Measurements from ENCODE around the gene ERAL1.

ERAL1 gene

GRCh38 chr17:28883967-28884702 lies 29.3 kb downstream of the ERAL1 start:
- no peak overlapping the region for H3K27ac Mint-ChIP-seq

GRCh38 chr17:28885363-28885762 lies 30.5 kb downstream of the ERAL1 start:
- no peak for TF ChIP-seq CTCF (IDR thresholded peaks at IDR 0.05; ENCODE audit: unreplicated experiment in 3 of 3)
- H3K27ac Mint-ChIP-seq: no peak overlapping the region
- H3K27me3 Mint-ChIP-seq (ENCODE audit: low read depth): no peaks in the 10 kb centered on the region
- peaks cover 25% of the 10 kb centered on the region for H3K36me3 Mint-ChIP-seq (ENCODE audit: low read depth)
- H3K4me3 Mint-ChIP-seq: no peak overlapping the region
- no peaks in the 10 kb centered on the region for H3K4me1 Mint-ChIP-seq
- no peaks in the 10 kb centered on the region for H3K9me3 Mint-ChIP-seq

More at GRCh38 chr17:28883967-28884702, 29.3 kb downstream of the ERAL1 start:
- no peaks in the 10 kb centered on the region for H3K9me3 Mint-ChIP-seq
- no peak for TF ChIP-seq CTCF (IDR thresholded peaks at IDR 0.05; ENCODE audit: unreplicated experiment in 3 of 3)
- H3K4me3 Mint-ChIP-seq: no peak overlapping the region
- H3K36me3 Mint-ChIP-seq (ENCODE audit: low read depth): peaks cover 32% of the 10 kb centered on the region
- H3K4me1 Mint-ChIP-seq: no peaks in the 10 kb centered on the region
- H3K27me3 Mint-ChIP-seq (ENCODE audit: low read depth): no peaks in the 10 kb centered on the region

DNA sequence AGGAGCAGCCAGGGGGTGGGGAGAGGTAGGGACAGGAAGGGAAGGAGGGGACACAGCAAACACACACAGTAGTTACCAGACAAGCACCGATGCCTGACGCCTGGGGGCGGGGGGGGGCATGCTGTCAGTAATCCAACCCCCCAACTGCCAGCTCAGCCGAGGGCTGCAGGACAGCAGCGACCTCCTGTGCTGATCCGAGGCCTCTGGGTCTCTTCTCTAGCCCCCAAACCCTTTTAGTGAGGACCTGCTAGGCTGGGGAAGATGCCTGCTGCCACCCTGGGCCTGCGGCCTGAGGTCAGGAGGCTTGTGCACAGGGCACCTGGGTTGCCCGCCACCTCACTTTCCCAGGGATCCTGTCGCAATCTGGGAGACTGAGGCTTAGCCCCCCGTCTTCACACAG lies 31.1 kb downstream of the ERAL1 start:
- Mint-ChIP-seq H3K4me3 (no peak overlapping the region), H3K4me1 (peaks cover 2% of the 10 kb centered on the region), H3K9me3 (no peaks in the 10 kb centered on the region), H3K36me3 (ENCODE audit: low read depth) (peaks cover 21% of the 10 kb centered on the region), H3K27me3 (ENCODE audit: low read depth) (no peaks in the 10 kb centered on the region), H3K27ac (no peak overlapping the region)
- TF ChIP-seq CTCF (IDR thresholded peaks at IDR 0.05; ENCODE audit: unreplicated experiment in 3 of 3): no peak

DNA sequence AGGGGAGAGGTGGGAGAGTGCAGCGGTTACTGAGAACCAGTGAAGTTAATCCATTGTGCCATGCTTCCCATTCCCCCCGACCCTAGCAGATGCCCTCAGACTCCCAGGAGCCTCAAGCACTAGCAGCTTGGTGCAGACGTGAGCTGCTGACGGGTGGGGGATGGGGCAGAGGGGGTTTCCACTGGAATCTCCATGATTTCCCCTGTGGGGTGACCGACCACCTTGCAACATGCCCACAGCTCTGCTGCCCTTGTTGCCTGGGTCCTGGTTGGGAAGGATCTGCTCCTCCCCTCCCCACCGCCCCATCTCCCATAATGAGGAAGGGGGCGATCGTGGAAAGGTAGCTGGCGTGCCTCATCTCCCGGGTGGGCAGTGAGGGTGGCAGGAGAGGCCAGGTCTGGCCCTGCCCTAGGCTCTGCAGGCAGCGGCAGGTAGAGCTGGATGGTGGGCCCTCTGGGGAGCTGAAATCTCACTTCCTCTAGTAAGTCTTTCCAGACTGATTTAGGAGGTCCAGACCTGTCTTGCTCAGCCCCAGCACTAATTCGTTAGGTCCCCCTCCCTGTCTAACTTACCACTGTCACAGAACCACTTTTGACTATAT lies 33.2 kb downstream of the ERAL1 start:
- peaks cover 12% of the 10 kb centered on the region for H3K4me1 Mint-ChIP-seq
- no peak overlapping the region for H3K4me3 Mint-ChIP-seq
- peaks cover 12% of the 10 kb centered on the region for H3K36me3 Mint-ChIP-seq (ENCODE audit: low read depth)
- H3K27ac Mint-ChIP-seq: no peak overlapping the region
- no peaks in the 10 kb centered on the region for H3K27me3 Mint-ChIP-seq (ENCODE audit: low read depth)
- no peaks in the 10 kb centered on the region for H3K9me3 Mint-ChIP-seq
- no peak for TF ChIP-seq CTCF (IDR thresholded peaks at IDR 0.05; ENCODE audit: unreplicated experiment in 3 of 3)

DNA sequence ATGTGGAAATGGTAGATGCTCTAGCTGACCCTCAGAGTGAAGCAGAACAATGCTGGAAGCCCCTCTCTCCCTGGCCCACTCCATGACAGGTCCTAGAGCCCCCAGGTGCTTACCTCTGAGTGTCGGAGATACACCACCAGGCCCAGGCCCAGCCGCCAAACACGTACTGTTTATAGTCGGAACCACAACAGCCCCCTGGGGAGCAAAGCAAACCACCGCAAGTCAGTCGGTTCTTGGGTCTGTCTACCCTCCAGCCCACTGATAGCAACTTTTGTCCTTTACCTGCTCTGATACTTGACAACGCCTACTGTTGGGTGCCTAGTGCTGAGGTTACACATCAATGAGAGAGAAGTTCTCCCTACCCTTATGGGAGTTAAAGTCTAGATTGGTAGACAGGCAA lies 34.0 kb downstream of the ERAL1 start:
- Mint-ChIP-seq H3K4me1 (peaks cover 17% of the 10 kb centered on the region), H3K27ac (no peak overlapping the region), H3K4me3 (no peak overlapping the region), H3K36me3 (ENCODE audit: low read depth) (peaks cover 14% of the 10 kb centered on the region), H3K9me3 (no peaks in the 10 kb centered on the region), H3K27me3 (ENCODE audit: low read depth) (no peaks in the 10 kb centered on the region)
- TF ChIP-seq CTCF (IDR thresholded peaks at IDR 0.05; ENCODE audit: unreplicated experiment in 3 of 3): no peak

GRCh38 chr17:28889996-28890395 lies 35.2 kb downstream of the ERAL1 start:
- Mint-ChIP-seq H3K4me1 (peaks cover 17% of the 10 kb centered on the region), H3K9me3 (no peaks in the 10 kb centered on the region), H3K27ac (no peak overlapping the region), H3K27me3 (ENCODE audit: low read depth) (no peaks in the 10 kb centered on the region), H3K4me3 (no peak overlapping the region), H3K36me3 (ENCODE audit: low read depth) (peaks cover 11% of the 10 kb centered on the region)
- no peak for TF ChIP-seq CTCF (IDR thresholded peaks at IDR 0.05; ENCODE audit: unreplicated experiment in 3 of 3)

All from nephron (organoid).